HG02840 (cell line): Measurements from ENCODE around the gene OS9.

ENCODE experiments used
- ATAC-seq: cut with Tn5 transposase; IDR thresholded peaks from one replicate; pipeline ENCODE4 v1.9.1; 2021; ENCODE audit warnings: mild to moderate bottlenecking, moderate library complexity, moderate number of reproducible peaks; ENCODE audit not compliant: unreplicated experiment, low FRiP score

OS9 gene

GRCh38 chr12:57745485-57745881, 51.6 kb downstream of the OS9 start:
- no peak for ATAC-seq

GRCh38 chr12:57746025-57746424, 52.1 kb downstream of the OS9 start:
- ATAC-seq: no peak

- no peak for ATAC-seq
Observed at GRCh38 chr12:57749061-57749460, 55.1 kb downstream of the OS9 start.

GRCh38 chr12:57750561-57751431, 56.9 kb downstream of the OS9 start:
- ATAC-seq: no peak

- no peak for ATAC-seq
Observed at GRCh38 chr12:57751432-57751787, 57.5 kb downstream of the OS9 start.

GRCh38 chr12:57751788-57752667, 58.1 kb downstream of the OS9 start, which contains the start of gene CDK4:
Gene CDK4 (minus strand): TSS chr12:57752310. CDS start chr12:57751717, 593 bp downstream.
- peak; percentile 70 for ATAC-seq

GRCh38 chr12:57752668-57753000, 58.7 kb downstream of the OS9 start:
- ATAC-seq: no peak

- no peak for ATAC-seq
Observed at GRCh38 chr12:57753756-57754337, 59.9 kb downstream of the OS9 start.

- ATAC-seq: peak; percentile 36
Observed at GRCh38 chr12:57754411-57755193, 60.7 kb downstream of the OS9 start, which contains the start of gene MARCHF9. Gene MARCHF9 (plus strand): TSS chr12:57755103. CDS start chr12:57755529, 426 bp downstream.

GRCh38 chr12:57755194-57755453, 61.2 kb downstream of the OS9 start:
- no peak for ATAC-seq

GRCh38 chr12:57755454-57756372, 61.8 kb downstream of the OS9 start:
- ATAC-seq: no peak

- ATAC-seq: no peak
Observed at GRCh38 chr12:57756406-57757341, 62.7 kb downstream of the OS9 start.

- no peak for ATAC-seq
Observed at GRCh38 chr12:57757771-57758170, 63.8 kb downstream of the OS9 start.

GRCh38 chr12:57758552-57759359, 64.8 kb downstream of the OS9 start:
- ATAC-seq: no peak

- ATAC-seq: no peak
Observed at GRCh38 chr12:57759360-57759980, 65.5 kb downstream of the OS9 start.

- no peak for ATAC-seq
Observed at GRCh38 chr12:57760347-57760982, 66.5 kb downstream of the OS9 start.
